IPS-18a (cell line): ENCODE measurements around the gene SCAF8.
"Not testable (repeated sequence)": the region's sequence is repeated elsewhere in the genome, so short reads cannot be mapped to it uniquely, and the experiment has no call there.

Experiments used
- H3K27ac ChIP-seq: one replicate; pipeline ENCODE4 v1.5.1; 2013; ENCODE audit warnings: low read length
- H3K27me3 ChIP-seq: one replicate; pipeline ENCODE4 v1.6.1; 2013; ENCODE audit warnings: mild to moderate bottlenecking, low read length; ENCODE audit not compliant: control insufficient read depth, insufficient read depth
- H3K36me3 ChIP-seq: one replicate; pipeline ENCODE4 v1.6.1; 2013; ENCODE audit warnings: low read depth, low read length; ENCODE audit not compliant: control insufficient read depth
- H3K4me1 ChIP-seq: one replicate; pipeline ENCODE4 v1.6.1; 2013; ENCODE audit warnings: low read depth, low read length; ENCODE audit not compliant: control insufficient read depth
- H3K4me3 ChIP-seq: one replicate; pipeline ENCODE4 v1.5.1; 2013; ENCODE audit warnings: low read length
- H3K9ac ChIP-seq: one replicate; pipeline ENCODE4 v1.6.1; 2013; ENCODE audit warnings: mild to moderate bottlenecking, low read length, moderate library complexity
- H3K9me3 ChIP-seq: one replicate; pipeline ENCODE4 v1.6.1; 2013; ENCODE audit warnings: low read depth, low read length; ENCODE audit not compliant: control insufficient read depth

SCAF8 gene

DNA sequence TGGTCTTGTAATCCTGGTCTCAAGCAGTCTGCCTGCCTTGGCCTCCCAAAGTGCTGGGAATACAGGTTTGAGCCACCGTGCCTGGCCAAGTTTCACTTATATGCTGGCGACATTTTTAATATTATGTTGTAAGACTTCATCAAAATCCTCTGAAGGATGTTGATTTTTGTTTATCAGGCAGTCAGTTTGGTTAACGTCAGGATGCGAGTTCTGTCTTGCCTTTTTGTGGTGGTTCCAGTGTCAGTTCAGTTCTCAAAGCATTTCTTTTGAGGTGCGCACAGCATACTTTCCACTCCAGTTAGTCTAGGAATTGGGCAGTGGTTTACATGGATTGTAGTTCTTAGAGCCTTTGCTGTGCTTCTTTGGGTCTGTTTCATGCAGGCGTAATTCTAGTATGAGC lies 24.9 kb downstream of the SCAF8 start:
- no peak overlapping the region for H3K27ac ChIP-seq
- no peaks in the 10 kb centered on the region for H3K27me3 ChIP-seq
- H3K4me1 ChIP-seq = peaks cover 18% of the 10 kb centered on the region
- H3K36me3 ChIP-seq = no peaks in the 10 kb centered on the region
- H3K9me3 ChIP-seq = no peaks in the 10 kb centered on the region
- H3K4me3 ChIP-seq = no peak overlapping the region
- H3K9ac ChIP-seq = no peak overlapping the region

- Histone ChIP-seq H3K4me1 (peaks cover 8% of the 10 kb centered on the region), H3K27me3 (no peaks in the 10 kb centered on the region), H3K9ac (no peak overlapping the region), H3K4me3 (no peak overlapping the region), H3K36me3 (no peaks in the 10 kb centered on the region), H3K27ac (no peak overlapping the region), H3K9me3 (no peaks in the 10 kb centered on the region)
Observed at GRCh38 chr6:154763650-154764049, 30.4 kb downstream of the SCAF8 start.

GRCh38 chr6:154765273-154765672 lies 32.1 kb downstream of the SCAF8 start:
- H3K36me3 ChIP-seq = no peaks in the 10 kb centered on the region
- H3K27ac ChIP-seq = no peak overlapping the region
- no peak overlapping the region for H3K4me3 ChIP-seq
- H3K27me3 ChIP-seq = no peaks in the 10 kb centered on the region
- H3K4me1 ChIP-seq = peaks cover 10% of the 10 kb centered on the region
- no peak overlapping the region for H3K9ac ChIP-seq
- H3K9me3 ChIP-seq = no peaks in the 10 kb centered on the region

- Histone ChIP-seq H3K4me3 (no peak overlapping the region), H3K4me1 (peaks cover 10% of the 10 kb centered on the region), H3K27me3 (no peaks in the 10 kb centered on the region), H3K9me3 (no peaks in the 10 kb centered on the region), H3K36me3 (no peaks in the 10 kb centered on the region), H3K9ac (no peak overlapping the region), H3K27ac (no peak overlapping the region)
Observed at GRCh38 chr6:154766288-154766687, 33.1 kb downstream of the SCAF8 start.

DNA sequence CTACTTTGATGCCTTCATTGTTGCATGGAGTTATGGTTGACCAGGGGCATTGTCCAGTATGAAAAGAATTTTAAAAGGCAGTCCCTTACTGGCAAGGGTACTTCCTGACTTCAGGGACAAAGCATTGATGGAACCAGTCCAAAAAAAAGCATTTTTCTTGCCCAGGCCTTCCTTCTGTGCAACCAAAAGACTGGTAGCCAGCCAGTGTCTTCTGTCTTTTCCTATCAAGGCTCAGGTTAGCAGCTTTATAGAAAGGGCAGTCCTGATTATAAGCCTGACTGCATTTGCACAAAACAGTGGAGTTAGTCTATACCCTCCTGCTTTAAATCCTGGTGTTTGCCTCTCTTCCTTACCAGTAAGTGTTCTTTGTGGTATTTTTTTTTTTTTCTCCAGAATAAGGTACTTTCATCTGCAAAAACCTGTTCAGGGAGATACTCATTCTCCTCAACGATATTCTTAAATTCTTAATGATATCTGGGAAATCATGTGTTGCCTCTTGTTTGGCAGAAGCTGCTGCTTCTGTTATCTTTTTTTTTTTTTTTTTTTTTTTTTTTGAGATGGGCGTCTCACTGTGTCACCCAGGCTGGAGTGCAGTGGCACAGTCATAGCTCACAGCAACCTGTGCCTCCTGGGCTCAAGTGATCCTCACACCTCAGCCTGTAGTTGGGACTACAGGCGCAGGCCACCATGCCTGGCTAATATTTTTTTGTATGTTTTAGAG lies 33.9 kb downstream of the SCAF8 start:
- no peak overlapping the region for H3K4me3 ChIP-seq
- H3K27me3 ChIP-seq = no peaks in the 10 kb centered on the region
- no peak overlapping the region for H3K27ac ChIP-seq
- H3K36me3 ChIP-seq = no peaks in the 10 kb centered on the region
- H3K4me1 ChIP-seq = peaks cover 8% of the 10 kb centered on the region
- no peak overlapping the region for H3K9ac ChIP-seq
- no peaks in the 10 kb centered on the region for H3K9me3 ChIP-seq

GRCh38 chr6:154768280-154768679 lies 35.1 kb downstream of the SCAF8 start:
- Histone ChIP-seq H3K9me3 (no peaks in the 10 kb centered on the region), H3K36me3 (no peaks in the 10 kb centered on the region), H3K4me3 (no peak overlapping the region), H3K4me1 (peaks cover 5% of the 10 kb centered on the region), H3K27me3 (no peaks in the 10 kb centered on the region), H3K9ac (no peak overlapping the region), H3K27ac (no peak overlapping the region)

GRCh38 chr6:154773610-154774089 lies 40.4 kb downstream of the SCAF8 start:
- peaks cover 5% of the 10 kb centered on the region for H3K4me1 ChIP-seq
- no peak overlapping the region for H3K4me3 ChIP-seq
- H3K27me3 ChIP-seq = no peaks in the 10 kb centered on the region
- no peaks in the 10 kb centered on the region for H3K9me3 ChIP-seq
- H3K36me3 ChIP-seq = peaks cover 15% of the 10 kb centered on the region
- H3K9ac ChIP-seq = no peak overlapping the region
- no peak overlapping the region for H3K27ac ChIP-seq

DNA sequence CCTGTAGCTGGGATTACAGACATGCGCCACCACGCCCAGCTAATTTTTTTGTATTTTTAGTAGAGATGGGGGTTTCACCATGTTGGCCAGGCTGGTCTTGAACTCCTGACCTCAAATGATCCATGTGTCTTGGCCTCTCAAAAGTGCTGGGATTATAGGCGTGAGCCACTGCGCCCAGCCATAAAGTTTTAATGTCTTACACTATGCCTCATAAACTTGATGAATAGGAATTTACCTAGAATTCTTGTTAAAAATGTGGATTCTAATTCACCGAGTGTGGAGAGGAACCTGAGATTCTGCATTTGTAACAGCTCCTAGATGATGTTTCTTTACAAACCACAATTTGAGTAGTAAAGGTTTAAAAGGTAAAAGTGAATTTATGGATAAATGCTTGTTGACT lies 45.9 kb downstream of the SCAF8 start:
- peaks cover 25% of the 10 kb centered on the region for H3K36me3 ChIP-seq
- not testable (repeated sequence) for H3K4me3 ChIP-seq

GRCh38 chr6:154782193-154782592 lies 49.0 kb downstream of the SCAF8 start:
- peaks cover 20% of the 10 kb centered on the region for H3K36me3 ChIP-seq
- H3K27ac ChIP-seq = no peak overlapping the region
- no peak overlapping the region for H3K4me3 ChIP-seq
- no peak overlapping the region for H3K9ac ChIP-seq
- H3K27me3 ChIP-seq = no peaks in the 10 kb centered on the region
- no peaks in the 10 kb centered on the region for H3K9me3 ChIP-seq
- no peaks in the 10 kb centered on the region for H3K4me1 ChIP-seq

More for the DNA sequence above, 45.9 kb downstream of the SCAF8 start:
- not testable (repeated sequence) for H3K4me1 ChIP-seq, H3K9me3 ChIP-seq, H3K27me3 ChIP-seq, H3K27ac ChIP-seq, H3K9ac ChIP-seq

DNA sequence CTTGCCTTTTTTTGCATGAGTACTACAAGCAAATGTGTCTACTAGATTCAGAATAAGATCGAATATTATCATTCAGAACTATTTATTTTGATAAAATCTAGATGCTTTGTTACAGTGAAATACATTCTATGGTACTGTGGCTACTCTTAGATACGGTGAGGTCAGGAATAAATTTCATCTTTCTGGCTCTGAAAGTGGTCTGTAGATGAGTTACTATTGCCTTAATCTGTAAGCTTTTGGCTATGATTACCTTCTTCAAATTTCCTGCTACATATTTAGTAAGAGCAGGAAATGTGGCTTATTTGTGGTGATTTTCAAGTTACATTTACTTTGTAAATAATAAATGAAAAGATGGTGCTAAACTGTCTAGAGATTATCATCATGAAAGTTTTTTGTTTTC lies 50.0 kb downstream of the SCAF8 start:
- H3K9me3 ChIP-seq = no peaks in the 10 kb centered on the region
- H3K36me3 ChIP-seq = peaks cover 23% of the 10 kb centered on the region
- no peaks in the 10 kb centered on the region for H3K4me1 ChIP-seq

GRCh38 chr6:154785075-154785474 lies 51.9 kb downstream of the SCAF8 start:
- Histone ChIP-seq H3K36me3 (peaks cover 32% of the 10 kb centered on the region), H3K9ac (no peak overlapping the region), H3K27ac (no peak overlapping the region), H3K27me3 (no peaks in the 10 kb centered on the region), H3K4me1 (no peaks in the 10 kb centered on the region), H3K9me3 (no peaks in the 10 kb centered on the region), H3K4me3 (no peak overlapping the region)

More for the DNA sequence above, 50.0 kb downstream of the SCAF8 start:
- H3K27me3 ChIP-seq = no peaks in the 10 kb centered on the region
- H3K9ac ChIP-seq = no peak overlapping the region
- no peak overlapping the region for H3K27ac ChIP-seq
- no peak overlapping the region for H3K4me3 ChIP-seq

DNA sequence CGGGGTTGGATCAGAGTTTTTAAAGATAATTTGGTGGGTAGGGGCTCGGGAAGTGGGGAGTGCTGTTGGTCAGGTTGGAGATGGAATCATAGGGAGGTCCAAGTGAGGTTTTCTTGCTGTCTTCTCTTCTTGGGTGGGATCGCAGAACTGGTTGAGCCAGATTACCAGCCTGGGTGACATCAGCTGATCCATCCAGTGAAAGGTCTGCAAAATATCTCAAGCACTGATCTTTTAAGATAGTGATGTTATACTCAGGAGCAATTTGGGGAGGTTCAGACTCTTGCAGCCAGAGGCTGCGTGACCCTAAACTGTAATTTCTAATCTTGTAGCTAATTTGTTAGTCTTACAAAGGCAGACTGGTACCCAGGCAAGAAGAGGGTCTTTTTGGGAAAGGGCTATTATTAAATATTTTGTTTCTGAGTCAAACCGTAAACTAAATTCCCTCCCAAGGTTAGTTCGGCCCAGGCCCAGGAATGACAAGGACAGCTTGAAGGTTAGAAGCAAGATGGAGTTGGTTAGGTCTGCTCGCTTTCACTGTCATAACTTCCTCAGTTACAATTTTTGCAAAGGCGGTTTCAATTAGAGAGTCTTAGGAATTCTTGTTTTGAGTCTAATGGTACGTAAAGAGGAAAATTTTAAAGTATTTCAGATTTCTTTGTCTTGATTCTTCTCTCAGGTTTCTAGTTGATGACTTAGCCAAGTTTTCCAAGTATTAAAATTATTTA lies 53.1 kb downstream of the SCAF8 start:
- H3K4me3 ChIP-seq = no peak overlapping the region
- no peak overlapping the region for H3K27ac ChIP-seq
- no peaks in the 10 kb centered on the region for H3K9me3 ChIP-seq
- no peaks in the 10 kb centered on the region for H3K27me3 ChIP-seq
- peaks cover 31% of the 10 kb centered on the region for H3K36me3 ChIP-seq
- H3K4me1 ChIP-seq = no peaks in the 10 kb centered on the region
- H3K9ac ChIP-seq = no peak overlapping the region
